PC-9 (cell line): ENCODE results near the gene GNA12. TPM values are rescaled to one million over a fixed set of nuclear protein-coding genes. Genes with fewer than 3 reads are reported as not detected.

Source experiments
- BruUV-seq: library from RNA; stranded (reverse); fragments of 400-500 nt; replicated peaks from 2 replicates; lab custom pipeline; 2021; lab: Mats Ljungman, UMichigan
- CTCF ChIA-PET: fragments of 300-600 bp; sonication (Branson Sonifier 250); formaldehyde crosslinking; loops from one replicate; lab custom pipeline; 2022; ENCODE audit warnings: antibody characterized with exemption; lab: Charles Lee
- POLR2A ChIA-PET: fragments of 300-600 bp; sonication (Branson Sonifier 250); formaldehyde crosslinking; loops from one replicate; lab custom pipeline; 2022; ENCODE audit warnings: antibody characterized with exemption; ENCODE audit not compliant: unreplicated experiment; lab: Charles Lee
- DNase-seq, 2 experiments: peaks; one replicate each; pipeline versions ENCODE4 v3.0.0 to v3.0.0-alpha.2; 2015 to 2022; ENCODE audit warnings: mixed read lengths in 1 of 2
- H2AFZ ChIP-seq: fragments of 200-600 bp; sonication (generic); 2 replicates; pipeline ENCODE4 v1.8.1; 2017; ENCODE audit warnings: antibody characterized with exemption
- H3F3A ChIP-seq: fragments of 200-600 bp; sonication (generic); 2 replicates; pipeline ENCODE4 v1.8.1; 2017; ENCODE audit warnings: antibody characterized with exemption, mild to moderate bottlenecking, low read depth; ENCODE audit not compliant: insufficient read depth
- H3K27ac ChIP-seq: fragments of 200-600 bp; sonication (generic); 2 replicates; pipeline ENCODE4 v1.6.1; 2016; ENCODE audit warnings: mixed run types
- H3K27me3 ChIP-seq: fragments of 200-600 bp; sonication (generic); 2 replicates; pipeline ENCODE4 v1.6.1; 2016; ENCODE audit warnings: low read depth, mixed run types; ENCODE audit not compliant: insufficient read depth
- H3K36me3 ChIP-seq: fragments of 200-600 bp; sonication (generic); 2 replicates; pipeline ENCODE4 v1.6.1; 2016; ENCODE audit warnings: low read depth, mixed run types
- H3K4me1 ChIP-seq: fragments of 200-600 bp; sonication (generic); replicated peaks from 2 replicates; pipeline ENCODE4 v1.6.1; 2016; ENCODE audit warnings: mixed run types; ENCODE audit not compliant: insufficient read depth
- H3K4me2 ChIP-seq: fragments of 200-600 bp; sonication (generic); 2 replicates; pipeline ENCODE4 v1.6.1; 2017; ENCODE audit warnings: mixed run types
- H3K4me3 ChIP-seq: fragments of 200-600 bp; sonication (generic); 2 replicates; pipeline ENCODE4 v1.6.1; 2016; ENCODE audit warnings: mixed run types
- H3K79me2 ChIP-seq: fragments of 200-600 bp; sonication (generic); 2 replicates; pipeline ENCODE4 v1.6.1; 2017; ENCODE audit warnings: low read depth, mixed run types
- H3K9me2 ChIP-seq: fragments of 200-600 bp; sonication (generic); 2 replicates; pipeline ENCODE4 v1.8.1; 2017; ENCODE audit warnings: mild to moderate bottlenecking; ENCODE audit not compliant: insufficient read depth
- H3K9me3 ChIP-seq: fragments of 200-600 bp; sonication (generic); 2 replicates; pipeline ENCODE4 v1.8.1; 2016; ENCODE audit warnings: low read depth; ENCODE audit not compliant: insufficient read depth
- H4K20me1 ChIP-seq: fragments of 200-600 bp; sonication (generic); 2 replicates; pipeline ENCODE4 v1.8.1; 2017; ENCODE audit not compliant: insufficient read depth
- EZH2 ChIP-seq: fragments of 200-600 bp; sonication (generic); IDR thresholded peaks from 2 replicates; pipeline ENCODE4 v1.8.0; 2017; ENCODE audit warnings: antibody characterized with exemption, low read depth
- intact Hi-C: fragments of 100-400 bp; cut with micrococcal nuclease; formaldehyde crosslinking; loops from one replicate; pipeline ENCODE4 v1.10.0; 2022; ENCODE audit not compliant: unreplicated experiment
- total RNA-seq: library from RNA; stranded (reverse); gene quantifications from 2 replicates; pipeline ENCODE4 v1.2.3, GENCODE V29; 2021
- TF ChIP-seq, protein P1 (sequence below): fragments of 200-600 bp; sonication (generic); conservative IDR thresholded peaks from 2 replicates; pipeline ENCODE4 v1.6.1; 2017; ENCODE audit warnings: mixed run types, antibody characterized with exemption, mild to moderate bottlenecking, moderate library complexity

The GNA12 gene
- total RNA-seq, 1 experiment from 2014 or later, result 51.7 TPM

DNA sequence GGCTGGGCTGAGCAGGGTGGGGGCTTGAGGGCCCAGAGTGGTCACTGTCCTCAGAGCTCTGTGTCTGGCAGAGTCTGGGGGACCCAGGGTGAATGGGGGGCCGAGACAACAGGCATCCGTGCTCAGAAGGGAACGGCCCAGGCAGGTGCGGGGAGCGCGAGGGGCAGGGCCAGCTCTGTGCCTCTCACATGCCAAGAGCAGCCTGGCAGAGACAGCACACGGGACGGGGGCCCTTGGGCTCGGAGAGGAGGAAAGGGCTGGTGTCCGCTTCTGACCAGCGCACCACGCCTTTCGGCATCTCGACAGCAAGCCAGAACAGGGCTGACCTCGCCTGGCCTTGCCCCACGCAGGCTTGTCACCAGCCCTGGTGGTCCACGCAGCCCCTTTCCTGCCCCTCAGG lies 142.7 kb downstream of the GNA12 start:
- BruUV-seq, result no TSS peak
- Histone ChIP-seq H3K9me3 (no peaks in the 10 kb centered on the region), H3F3A (peaks cover 16% of the 10 kb centered on the region), H3K9me2 (no peaks in the 10 kb centered on the region), H3K36me3 (no peaks in the 10 kb centered on the region), H3K27me3 (peaks cover 9% of the 10 kb centered on the region; the same call in 1 of the 2 replicates), H3K4me3 (no peak overlapping the region), H3K4me1 (no peaks in the 10 kb centered on the region), H3K4me2 (no peak overlapping the region), H4K20me1 (no peaks in the 10 kb centered on the region), H2AFZ (no peak overlapping the region), H3K79me2 (no peaks in the 10 kb centered on the region), H3K27ac (no peak overlapping the region)
- ChIA-PET POLR2A (no interaction called here), CTCF (interaction anchor here (0.5 kb wide), 1 partner anchor 20 kb away, joined by 3 read pairs; no protein-coding TSS in a partner anchor)
- intact Hi-C loops, result no loop called here
- TF ChIP-seq, protein P1, sequence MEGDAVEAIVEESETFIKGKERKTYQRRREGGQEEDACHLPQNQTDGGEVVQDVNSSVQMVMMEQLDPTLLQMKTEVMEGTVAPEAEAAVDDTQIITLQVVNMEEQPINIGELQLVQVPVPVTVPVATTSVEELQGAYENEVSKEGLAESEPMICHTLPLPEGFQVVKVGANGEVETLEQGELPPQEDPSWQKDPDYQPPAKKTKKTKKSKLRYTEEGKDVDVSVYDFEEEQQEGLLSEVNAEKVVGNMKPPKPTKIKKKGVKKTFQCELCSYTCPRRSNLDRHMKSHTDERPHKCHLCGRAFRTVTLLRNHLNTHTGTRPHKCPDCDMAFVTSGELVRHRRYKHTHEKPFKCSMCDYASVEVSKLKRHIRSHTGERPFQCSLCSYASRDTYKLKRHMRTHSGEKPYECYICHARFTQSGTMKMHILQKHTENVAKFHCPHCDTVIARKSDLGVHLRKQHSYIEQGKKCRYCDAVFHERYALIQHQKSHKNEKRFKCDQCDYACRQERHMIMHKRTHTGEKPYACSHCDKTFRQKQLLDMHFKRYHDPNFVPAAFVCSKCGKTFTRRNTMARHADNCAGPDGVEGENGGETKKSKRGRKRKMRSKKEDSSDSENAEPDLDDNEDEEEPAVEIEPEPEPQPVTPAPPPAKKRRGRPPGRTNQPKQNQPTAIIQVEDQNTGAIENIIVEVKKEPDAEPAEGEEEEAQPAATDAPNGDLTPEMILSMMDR, result no peak
- TF ChIP-seq EZH2, result no peak
- DNase-seq, result no peak

DNA sequence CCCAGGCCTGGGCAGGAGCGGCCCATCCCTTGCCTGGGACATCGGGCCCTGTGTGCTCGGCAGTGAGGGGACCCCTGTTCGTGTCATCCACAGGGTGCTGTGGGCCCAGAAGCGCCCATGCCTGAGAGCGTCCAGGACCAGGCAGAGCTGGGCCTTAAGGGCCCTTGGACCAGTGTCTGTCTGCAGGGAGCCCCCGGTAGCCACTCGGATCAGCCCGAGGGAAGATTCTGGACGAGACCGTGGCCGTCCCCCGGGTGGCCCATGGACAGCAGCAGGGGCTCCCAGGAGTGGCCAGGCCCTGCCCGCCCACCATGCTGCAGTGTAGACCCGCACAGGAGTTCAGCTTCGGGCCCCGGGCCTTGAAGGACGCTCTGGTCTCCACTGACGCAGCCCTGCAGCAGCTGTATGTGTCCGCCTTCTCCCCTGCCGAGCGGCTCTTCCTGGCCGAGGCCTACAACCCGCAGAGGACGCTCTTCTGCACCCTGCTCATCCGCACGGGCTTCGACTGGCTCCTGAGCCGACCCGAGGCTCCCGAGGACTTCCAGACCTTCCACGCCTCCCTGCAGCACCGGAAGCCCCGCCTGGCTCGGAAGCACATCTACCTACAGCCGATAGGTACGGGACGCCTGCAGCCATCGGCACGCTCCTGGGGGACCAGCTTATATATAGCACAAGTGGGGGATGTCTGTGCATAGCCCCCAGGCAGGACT lies 143.8 kb downstream of the GNA12 start:
- TF ChIP-seq, protein P1, result no peak
- no TSS peak for BruUV-seq
- ChIA-PET POLR2A (no interaction called here), CTCF (no interaction called here)
- H4K20me1 ChIP-seq, result no peaks in the 10 kb centered on the region
- H3K27ac ChIP-seq, result no peak overlapping the region
- no peaks in the 10 kb centered on the region for H3K9me2 ChIP-seq
- intact Hi-C loops, result no loop called here
- no peaks in the 10 kb centered on the region for H3K36me3 ChIP-seq
- no peaks in the 10 kb centered on the region for H3K79me2 ChIP-seq
- H3F3A ChIP-seq, result peaks cover 16% of the 10 kb centered on the region
- no peaks in the 10 kb centered on the region for H3K4me1 ChIP-seq
- no peak overlapping the region for H2AFZ ChIP-seq
- H3K4me2 ChIP-seq, result no peak overlapping the region
- no peaks in the 10 kb centered on the region for H3K9me3 ChIP-seq
- H3K4me3 ChIP-seq, result no peak overlapping the region
- no peak for DNase-seq
- H3K27me3 ChIP-seq, result peaks cover 9% of the 10 kb centered on the region; the same call in 1 of the 2 replicates

DNA sequence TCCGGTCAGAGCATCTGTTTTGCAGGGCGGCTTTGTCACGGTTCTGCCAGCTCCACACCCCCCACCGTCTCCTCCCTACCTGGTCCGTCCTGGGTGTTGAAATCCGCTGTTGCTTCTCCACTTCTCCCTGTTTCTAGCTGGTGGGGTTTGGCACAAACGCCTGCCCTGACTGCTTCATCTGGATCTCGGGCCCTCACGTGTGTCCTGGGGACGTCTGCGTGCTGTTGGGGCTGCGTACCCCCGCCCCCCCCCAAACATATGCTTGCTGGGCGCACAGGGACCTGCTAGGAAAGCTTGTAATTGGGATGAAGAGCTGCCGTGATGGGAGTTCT lies 144.9 kb downstream of the GNA12 start:
- no peak for DNase-seq
- POLR2A ChIA-PET, result no interaction called here
- H3K4me1 ChIP-seq, result peaks cover under 1% of the 10 kb centered on the region
- no peaks in the 10 kb centered on the region for H3K36me3 ChIP-seq
- H3K4me3 ChIP-seq, result no peak overlapping the region
- CTCF ChIA-PET, result no interaction called here
- H3K9me2 ChIP-seq, result no peaks in the 10 kb centered on the region
- no peak overlapping the region for H3K4me2 ChIP-seq
- no TSS peak for BruUV-seq
- intact Hi-C loops, result no loop called here
- TF ChIP-seq, protein P1, result no peak
- no peak for TF ChIP-seq EZH2
- peaks cover 9% of the 10 kb centered on the region; the same call in 1 of the 2 replicates for H3K27me3 ChIP-seq
- H4K20me1 ChIP-seq, result no peaks in the 10 kb centered on the region
- H3K79me2 ChIP-seq, result no peaks in the 10 kb centered on the region
- H3K9me3 ChIP-seq, result no peaks in the 10 kb centered on the region
- H3K27ac ChIP-seq, result no peak overlapping the region
- H3F3A ChIP-seq, result peaks cover 15% of the 10 kb centered on the region
- H2AFZ ChIP-seq, result no peak overlapping the region
